Stimulated activated CD4-positive, alpha-beta T cell treated with anti-CD3 and anti-CD28 coated beads, Interleukin-15, amount 100 ng/mL, for 24 hours (primary cell): ENCODE data around the gene KLHL33.

Experiments
- DNase-seq: peaks from one replicate; pipeline ENCODE4 v3.0.0-alpha.2; 2020

The KLHL33 gene, protein sequence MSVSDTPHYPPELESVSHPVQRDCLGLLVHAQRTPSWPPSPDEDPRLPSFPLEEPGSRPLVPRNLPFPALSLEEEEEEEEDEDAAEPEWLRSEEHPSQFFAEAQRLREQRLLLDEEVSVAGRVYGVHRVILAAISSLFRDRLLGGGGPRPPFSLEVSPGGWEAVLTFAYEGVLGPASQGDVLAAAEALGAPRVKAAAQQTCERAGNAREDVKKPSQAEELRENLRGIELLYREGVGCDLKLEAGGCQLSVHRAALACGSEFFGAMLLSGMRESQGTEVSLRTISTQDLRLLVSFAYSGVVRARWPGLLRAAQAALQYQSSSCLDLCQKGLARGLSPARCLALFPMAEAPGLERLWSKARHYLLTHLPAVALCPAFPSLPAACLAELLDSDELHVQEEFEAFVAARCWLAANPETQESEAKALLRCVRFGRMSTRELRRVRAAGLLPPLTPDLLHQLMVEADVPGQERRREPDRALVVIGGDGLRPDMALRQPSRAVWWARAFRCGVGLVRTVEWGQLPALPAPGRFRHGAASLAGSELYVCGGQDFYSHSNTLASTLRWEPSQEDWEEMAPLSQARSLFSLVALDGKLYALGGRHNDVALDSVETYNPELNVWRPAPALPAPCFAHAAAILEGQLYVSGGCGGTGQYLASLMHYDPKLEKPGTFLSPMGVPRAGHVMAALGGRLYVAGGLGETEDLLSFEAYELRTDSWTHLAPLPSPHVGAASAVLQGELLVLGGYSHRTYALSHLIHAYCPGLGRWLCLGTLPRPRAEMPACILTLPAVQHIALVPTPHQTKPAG

DNA sequence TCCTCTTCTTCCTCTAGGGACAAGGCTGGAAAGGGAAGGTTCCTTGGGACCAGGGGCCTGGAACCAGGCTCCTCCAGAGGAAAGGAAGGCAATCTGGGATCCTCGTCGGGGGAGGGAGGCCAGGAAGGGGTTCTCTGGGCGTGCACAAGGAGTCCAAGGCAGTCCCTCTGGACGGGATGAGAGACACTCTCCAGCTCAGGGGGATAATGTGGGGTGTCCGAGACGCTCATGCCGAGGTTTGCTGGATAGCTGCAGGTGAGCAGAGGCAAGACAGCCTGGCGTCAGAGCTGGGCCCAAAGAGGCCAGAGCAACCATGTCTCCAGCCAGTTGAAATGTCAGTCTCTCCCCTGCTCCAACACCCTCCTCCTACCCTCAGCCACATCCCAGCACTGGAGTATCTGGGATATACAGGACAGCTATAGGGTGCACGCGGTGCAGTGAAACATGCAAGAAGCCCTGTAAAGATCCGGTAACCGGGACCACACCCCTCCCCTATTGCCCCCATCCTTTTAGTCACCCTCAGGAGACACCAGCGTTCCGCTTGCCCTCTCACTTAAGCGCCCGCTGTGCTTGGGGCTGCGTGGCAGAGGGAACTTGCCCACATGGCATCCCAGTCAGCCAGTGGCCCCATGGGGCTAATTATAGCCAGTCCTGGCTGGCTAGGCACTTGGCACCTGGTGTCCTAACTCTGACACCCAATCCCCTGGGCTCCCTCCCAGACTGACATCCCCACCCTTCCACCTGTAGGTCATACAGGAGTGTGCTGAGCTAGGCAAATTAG is at the start of gene KLHL33:
TSS of gene KLHL33 (minus strand) at position 585 of the 781 bp plus-strand sequence. CDS start at position 230, 355 bp downstream.
- no peak for DNase-seq

DNA sequence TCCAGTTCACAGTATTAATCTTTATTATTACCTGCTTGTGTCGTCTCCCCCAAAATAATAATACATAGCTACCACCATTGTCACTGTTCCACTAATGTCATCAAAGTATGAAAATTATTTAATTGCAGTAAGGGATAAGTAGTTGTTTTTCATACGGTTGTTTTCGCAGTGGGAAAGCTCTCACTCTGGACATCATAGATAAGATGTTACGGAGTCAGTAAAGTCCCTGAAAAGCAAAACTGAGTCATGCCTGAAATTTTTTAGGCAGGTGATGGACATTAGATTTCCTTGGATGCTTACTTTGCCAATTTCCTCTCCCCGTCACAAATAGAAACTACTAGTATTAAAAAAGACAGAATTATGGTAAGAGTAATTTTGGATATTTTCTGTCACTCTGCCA is 46.4 kb upstream of the KLHL33 start:
- no peak for DNase-seq

DNA sequence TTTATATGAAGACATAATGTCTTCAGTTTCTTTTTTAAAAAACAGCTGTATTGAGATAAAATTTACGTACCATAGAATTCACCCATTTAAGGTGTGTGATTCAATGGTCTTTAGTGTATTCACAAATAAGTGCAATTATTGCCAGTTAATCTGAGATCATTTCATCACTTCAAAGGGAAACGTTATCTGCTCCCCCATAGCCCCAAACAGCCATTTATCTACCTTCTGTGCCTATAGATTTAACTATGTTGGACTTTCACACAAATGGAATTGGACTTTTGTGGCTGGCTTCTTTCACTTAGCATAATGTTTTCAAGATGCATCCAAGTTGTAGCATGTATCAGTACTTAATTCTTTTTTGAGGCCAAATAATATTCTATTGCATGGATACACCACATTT is 42.9 kb upstream of the KLHL33 start:
- no peak for DNase-seq

DNA sequence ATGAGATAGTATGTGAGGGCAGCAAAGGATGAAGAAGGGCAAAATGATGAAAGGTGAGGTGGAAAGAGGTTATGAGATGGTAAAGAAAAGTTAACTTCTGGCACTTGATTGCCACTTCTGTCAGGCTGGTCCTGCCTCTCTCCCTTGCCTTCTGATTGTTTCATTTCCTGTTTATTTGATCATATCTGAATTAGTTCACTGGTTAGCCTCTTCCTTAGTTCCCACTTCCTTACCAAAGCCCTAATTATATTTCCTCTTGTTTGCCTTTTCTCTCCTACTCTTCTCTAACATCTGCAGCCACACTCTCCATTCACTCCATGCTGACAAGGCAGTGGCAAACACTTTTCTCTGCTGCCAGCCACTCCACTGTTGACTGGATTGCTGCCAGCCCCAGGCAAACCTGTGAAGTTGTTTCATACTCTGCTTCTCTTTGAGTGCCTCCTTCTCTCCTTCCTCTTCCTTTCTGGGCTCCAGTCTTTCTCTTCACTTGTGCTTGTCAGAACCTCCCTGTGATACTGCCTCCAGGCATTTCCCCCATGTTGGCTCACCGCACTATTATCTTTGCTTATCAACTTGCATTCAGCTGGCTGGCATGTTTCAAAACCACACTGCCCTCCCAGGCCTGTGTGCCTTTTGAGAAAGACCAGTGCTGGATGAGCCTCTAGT is 41.4 kb upstream of the KLHL33 start:
- no peak for DNase-seq

DNA sequence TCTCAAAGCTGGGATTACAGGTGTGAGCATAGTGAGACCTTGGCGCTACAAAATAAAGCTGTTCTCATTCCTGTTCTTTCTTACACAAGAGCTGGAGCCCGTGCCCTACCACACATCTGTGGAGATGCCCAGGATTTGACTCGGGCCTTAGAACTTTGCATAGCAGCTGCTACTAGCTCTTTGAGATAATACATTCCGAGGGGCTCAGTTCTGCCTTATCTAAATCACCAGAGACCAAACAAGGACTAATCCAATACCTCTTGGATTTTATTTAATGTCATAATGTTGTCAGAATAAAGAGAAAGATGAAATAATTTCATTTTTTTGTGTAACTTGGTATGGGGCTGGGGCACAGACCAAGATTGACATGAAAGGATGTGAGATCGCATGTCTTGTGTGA is 40.8 kb upstream of the KLHL33 start:
- no peak for DNase-seq

DNA sequence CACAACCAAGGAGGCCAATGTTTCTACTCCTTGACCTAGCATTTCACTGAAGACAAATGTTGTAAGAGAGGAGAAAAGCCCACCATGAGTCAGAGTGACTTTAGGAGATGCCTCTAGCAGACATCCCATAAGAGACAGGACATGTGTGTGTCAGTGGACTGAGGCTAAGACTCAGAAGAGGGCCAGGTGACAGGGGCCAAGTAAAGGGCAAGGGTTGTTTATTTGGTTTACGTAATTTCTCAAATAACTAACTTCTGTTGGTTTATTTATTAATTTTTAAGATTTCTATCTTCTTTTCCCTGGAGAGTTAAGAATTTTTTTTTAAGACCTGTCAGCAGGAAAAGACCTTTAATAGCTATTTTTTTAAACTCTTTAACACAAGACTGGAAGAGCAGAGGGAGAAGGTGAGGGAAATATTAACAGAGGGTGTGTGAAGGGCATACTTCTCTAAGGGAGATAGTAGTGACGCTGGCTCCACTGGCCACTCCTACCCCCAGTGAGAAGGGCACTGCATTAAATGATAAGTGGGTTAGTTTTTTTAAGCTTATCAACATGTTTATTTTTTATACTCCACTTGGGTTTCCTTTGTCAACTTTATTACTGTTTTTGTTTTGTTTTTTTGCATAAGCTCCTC is 36.7 kb upstream of the KLHL33 start:
- no peak for DNase-seq

DNA sequence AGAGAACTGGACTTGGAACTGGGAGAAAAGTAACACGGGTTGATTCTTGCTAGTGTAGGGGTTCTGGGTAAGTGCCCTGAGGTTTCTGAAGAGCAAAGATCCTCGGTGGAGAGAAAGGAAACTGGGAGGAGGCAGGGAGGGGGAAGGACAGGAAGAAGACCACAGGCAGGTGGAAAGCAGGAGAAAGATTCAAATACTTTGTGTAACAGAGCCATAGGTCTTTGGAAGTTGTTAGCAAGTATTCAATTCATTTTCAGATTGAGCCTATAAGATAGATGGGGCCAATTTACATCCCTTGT is 34.6 kb upstream of the KLHL33 start:
- no peak for DNase-seq

DNA sequence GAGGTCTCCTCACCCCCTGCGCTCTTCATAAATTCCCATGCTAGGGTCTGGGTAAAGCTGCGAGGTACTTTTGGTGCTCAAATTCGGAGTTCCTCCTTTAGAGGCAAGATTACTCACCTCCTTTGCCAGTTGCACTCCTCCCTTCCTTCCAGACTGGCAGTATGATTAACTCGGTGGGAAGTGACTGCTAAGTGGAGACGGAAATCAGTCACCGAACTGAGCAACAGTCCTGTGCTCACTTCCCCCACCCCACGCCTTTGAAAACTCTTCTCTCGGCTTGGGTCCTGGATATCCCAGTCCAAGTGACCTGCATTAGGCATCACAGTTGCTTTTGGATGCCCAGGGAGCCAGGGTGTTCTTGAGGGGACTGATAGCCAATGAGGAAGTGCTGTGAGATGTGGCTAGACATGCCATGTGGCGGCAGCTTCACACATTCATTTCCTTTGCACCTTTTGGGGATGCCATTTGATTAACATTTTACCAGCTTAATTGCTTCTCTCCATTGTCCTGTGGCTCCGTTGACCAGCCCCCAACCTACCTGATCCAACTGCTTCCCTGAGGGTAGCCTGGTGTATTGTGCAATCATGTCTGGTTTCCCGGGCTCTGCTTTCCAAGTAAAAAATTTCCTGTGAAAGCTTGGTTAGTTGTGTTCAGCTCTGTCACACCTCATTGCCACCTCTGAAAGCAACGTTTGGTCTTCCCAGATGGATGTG is 34.1 kb upstream of the KLHL33 start:
- peak; percentile 77 for DNase-seq

DNA sequence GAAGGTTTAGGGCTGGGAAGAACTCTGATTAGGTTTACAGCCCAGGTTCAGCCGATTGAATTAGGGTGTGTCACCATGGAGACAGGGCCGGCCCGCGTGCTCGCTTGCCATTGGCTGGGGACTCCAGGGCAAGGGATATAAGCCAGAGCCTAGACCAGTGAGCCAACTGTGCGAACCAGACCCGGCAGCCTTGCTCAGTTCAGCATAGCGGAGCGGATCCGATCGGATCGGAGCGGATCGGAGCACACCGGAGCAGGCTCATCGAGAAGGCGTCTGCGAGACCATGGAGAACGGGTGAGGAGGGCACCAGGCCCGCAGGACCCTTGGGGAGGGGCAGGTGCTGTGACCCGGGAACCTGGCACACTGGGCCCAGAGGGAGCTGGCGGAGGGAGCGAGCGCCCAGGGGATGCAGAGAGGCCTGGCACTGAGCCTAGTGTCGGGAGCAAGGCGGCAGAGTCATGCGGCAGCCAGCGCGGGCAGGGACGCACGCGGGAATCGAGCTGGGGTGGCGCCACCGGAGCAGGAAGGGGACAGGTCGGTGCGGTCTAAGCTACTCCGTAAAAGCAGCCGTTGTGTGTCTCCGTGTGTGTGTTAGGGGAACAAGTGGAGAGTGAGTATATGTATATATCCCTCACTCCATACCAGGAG is 33.4 kb upstream of the KLHL33 start, which contains the start of gene PNP:
TSS of gene PNP (plus strand) at position 165 of the 648 bp plus-strand sequence. CDS start at position 284, 119 bp downstream.
- DNase-seq = peak; percentile 93

DNA sequence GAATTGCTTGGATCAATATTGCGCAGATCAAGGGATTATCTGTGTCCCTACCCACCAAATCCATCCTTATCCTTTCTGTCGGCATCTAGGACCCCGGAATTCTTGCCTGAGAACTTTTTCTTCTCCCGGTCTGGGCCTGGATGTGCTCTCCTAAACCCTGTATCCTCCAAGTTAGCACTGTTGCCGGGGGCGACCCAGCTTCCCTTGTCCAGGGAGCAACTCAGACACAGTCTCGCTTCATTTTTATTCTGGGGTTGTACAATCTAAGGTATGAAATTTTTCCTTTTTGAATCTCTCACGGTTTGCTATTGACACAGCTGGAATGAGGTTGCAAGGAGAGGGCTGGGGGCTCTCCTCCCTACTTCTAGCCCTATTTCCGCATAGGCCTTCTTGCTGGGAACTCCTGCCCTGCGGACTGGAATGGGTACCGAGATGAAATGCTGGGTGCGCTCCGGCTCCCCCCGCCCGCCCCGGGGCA is 32.8 kb upstream of the KLHL33 start:
- no peak for DNase-seq

DNA sequence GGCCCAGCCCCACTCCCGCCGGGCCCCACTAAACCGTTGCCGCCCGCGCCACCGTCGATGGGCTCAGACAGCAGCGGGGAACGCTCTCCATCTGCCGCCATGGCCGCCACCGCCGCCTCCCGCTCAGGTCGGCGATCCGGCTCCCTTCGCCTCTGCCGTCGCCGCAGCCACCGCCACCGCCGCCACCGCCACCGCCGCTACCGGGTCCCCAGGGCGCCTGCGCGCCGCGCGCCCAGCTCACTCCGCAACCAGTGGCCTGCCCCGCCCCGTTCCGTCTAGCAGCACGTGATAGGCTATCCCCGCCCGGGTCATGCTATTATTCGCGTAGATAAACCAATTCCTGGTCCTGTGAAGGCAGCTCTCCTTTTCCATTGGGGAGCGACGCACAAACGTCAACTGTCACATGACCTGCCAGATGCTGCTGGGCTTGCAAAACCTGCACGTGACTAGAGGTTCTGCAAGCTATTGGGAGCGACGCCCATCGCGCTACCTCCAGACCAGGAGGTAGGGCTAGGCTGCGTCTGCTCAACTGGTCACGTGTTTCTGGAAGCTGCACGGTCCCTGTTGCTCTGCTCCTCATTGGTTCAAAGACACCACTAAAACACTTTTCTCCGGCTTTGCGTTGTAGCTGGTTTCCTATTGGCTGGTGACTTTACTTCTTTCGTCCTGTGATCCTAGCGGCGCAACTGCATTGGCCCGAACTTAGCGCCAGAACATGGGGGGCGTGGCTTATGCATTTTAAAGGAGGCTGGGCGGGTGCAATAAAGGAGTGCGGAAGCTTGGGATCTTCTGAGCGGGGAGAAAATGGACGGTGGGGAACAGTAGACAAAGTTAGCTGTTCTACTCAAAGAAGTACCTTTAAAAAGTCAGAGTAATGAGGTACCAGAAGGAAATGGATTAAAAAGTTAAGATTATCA is 25.5 kb upstream of the KLHL33 start, which contains the start of gene PIP4P1:
TSS of gene PIP4P1 (minus strand) at position 210 of the 917 bp plus-strand sequence. CDS start at position 101, 109 bp downstream.
- DNase-seq = peak; percentile 99

DNA sequence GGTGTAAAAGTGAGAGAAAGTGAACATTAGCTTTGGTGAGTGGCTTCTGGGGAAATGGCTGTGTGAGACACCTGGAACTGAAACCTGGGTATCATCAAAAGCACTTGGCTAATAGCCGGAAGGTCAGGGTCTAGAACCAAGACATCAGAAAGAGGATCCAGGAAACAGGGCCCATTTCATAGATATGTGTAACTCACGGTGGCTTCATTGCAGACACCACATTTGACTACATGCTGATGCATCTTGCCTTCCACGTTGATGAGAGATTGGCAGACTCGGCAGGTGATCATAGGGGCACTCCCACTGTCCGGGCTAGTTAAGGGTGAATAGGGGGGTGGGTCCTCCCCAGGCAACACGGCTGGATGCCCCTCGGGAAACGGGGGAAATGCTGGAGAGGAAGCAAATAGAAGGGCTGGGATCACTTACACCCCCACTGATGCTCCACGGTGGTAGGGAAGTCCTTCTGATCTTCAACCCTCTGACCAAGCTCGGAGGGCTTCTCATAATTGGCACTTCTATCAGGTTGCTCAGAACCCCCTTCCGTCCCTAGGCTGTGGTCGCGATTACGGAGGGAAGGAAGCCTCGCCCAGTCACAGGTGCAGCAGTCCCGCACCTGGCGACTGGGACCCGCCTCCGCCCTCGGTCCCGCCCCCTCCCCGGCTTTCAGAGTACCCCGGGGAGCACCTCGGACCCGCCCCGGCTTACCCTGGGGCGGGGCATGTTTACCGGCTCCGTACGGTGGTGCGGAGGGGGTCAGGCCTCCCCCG is 24.7 kb upstream of the KLHL33 start:
- DNase-seq = peak; percentile 61

DNA sequence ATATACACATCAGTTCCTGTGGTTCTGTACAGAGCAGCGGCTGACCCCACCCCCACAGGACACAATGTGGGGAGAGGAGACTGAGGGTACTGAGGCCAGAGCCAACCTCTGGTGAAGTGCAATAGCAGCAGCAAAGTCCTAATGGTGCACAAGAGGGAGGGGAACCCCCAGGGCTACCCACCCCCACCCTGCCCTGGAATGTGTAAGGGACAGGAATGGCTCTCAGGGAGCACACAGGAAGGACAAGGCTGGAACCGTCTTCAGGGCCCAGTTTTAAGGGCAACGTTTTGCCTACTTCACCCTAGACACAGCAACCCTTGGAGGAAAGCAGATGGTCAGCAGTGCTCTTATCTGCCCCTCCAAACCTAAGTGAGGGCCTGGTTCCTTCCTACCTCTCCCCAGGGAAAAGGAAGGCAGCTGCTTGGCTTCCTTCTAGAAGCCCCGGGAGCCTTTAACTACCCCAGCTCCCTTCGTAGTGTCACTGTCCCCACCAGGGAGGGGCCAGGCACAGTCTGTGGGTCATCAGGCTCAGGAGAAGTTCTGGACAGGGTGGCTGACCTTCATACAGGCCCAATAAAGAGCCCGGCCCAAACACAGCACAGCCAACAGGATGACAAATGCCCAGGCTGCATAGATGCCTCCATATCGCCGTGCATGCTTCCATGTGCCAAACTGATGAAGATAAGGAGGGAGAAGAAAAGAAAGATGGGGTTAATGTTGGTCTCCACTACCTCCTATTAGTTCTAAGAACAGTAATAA is 22.2 kb upstream of the KLHL33 start:
- DNase-seq = no peak

DNA sequence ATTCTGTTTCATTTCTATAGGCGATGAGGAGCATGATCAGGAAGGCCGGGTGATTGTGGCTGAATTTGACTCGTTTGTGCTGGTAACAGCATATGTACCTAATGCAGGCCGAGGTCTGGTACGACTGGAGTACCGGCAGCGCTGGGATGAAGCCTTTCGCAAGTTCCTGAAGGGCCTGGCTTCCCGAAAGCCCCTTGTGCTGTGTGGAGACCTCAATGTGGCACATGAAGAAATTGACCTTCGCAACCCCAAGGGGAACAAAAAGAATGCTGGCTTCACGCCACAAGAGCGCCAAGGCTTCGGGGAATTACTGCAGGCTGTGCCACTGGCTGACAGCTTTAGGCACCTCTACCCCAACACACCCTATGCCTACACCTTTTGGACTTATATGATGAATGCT is 21.0 kb upstream of the KLHL33 start:
- no peak for DNase-seq

DNA sequence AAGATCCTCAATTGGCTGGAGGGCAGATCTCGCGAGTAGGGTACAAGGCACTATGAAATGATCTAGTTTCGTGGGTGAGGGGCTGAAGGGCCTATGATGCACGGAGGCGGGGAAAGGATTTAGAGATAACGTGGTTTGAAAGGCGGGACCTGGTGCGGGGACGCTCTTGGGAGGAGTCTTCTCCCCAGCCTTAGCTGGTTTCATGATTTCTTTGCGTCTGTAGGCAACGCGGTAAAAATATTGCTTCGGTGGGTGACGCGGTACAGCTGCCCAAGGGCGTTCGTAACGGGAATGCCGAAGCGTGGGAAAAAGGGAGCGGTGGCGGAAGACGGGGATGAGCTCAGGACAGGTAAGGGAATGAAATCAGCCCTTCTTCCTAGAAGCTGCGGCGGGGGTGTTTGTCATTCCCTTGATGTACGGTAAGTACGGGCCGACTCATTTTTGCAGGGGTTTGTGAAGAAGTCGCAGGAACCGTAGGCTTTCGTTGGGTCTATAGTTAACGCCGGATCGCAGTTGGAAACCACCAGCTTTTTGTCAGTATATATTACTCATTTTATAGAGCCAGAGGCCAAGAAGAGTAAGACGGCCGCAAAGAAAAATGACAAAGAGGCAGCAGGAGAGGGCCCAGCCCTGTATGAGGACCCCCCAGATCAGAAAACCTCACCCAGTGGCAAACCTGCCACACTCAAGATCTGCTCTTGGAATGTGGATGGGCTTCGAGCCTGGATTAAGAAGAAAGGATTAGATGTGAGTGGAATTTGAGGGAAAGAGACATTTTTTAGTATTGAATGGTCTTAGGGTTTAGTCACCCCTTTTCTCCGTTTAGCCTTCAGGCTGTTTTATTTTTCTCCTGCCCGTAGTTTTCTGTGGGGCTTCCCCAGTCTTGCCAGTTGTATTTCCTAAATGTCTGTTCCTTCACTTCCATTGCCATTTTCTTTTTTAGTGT is 19.7 kb upstream of the KLHL33 start:
- no peak for DNase-seq

DNA sequence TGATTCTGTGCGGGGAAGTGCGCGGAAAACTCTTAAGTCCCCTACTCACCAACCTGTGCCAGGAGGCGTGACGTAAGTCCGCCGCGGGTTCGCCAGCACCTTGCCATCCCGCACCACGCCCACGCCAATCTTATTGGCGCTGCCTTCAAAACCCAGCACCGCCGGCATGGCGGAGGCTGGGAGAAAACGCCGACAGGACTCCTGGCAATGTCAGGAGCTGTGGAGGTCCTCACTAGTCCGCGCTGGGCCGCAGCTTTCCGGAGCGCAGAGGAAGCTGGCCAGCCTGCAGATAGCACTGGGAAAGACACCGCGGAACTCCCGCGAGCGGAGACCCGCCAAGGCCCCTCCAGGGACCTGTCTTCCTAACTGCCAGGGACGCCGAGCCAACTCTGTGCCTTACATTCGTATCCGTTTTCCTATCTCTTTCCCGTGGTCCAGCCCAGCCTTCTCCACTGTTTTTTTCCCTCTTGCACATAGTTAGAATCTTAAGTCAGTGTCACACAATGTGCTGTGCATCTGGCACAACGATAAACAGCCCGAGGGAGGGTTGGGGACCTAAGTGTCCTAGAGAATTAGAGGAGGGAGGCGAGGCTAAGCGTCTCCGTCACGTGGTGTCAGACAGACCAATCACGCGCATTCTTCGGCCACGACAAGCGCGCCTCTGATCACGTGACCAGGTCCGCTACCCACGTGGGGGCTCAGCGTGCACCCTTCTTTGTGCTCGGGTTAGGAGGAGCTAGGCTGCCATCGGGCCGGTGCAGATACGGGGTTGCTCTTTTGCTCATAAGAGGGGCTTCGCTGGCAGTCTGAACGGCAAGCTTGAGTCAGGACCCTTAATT is 18.8 kb upstream of the KLHL33 start, which contains the start of the genes APEX1 and OSGEP:
TSS of gene APEX1 (plus strand) at position 711 of the 839 bp plus-strand sequence. CDS start 420 bp downstream, outside the sequence.
TSS of gene OSGEP (minus strand) at position 297 of the 839 bp plus-strand sequence. CDS start at position 168, 129 bp downstream.
- DNase-seq = peak; percentile 99
